Calu3 (cell line): ENCODE data around the gene ERI2. TPM values are rescaled to one million over a fixed set of nuclear protein-coding genes. Genes with fewer than 3 reads are reported as not detected.

Experiments
- BruUV-seq: library from RNA; stranded (reverse); fragments of 400-500 nt; replicated peaks from 2 replicates; lab custom pipeline; 2021; lab: Mats Ljungman, UMichigan
- CTCF ChIA-PET: fragments of 300-600 bp; sonication (Branson Sonifier 250); formaldehyde crosslinking; loops from one replicate; lab custom pipeline; 2022; ENCODE audit warnings: antibody characterized with exemption; lab: Charles Lee
- DNase-seq: peaks from one replicate; pipeline ENCODE4 v3.0.0; 2022
- H3K27ac Mint-ChIP-seq: one replicate; pipeline ENCODE4 v1.8.0; 2022; ENCODE audit warnings: mixed read lengths; ENCODE audit not compliant: unreplicated experiment
- H3K27me3 Mint-ChIP-seq: one replicate; pipeline ENCODE4 v1.8.0; 2022; ENCODE audit warnings: mixed read lengths; ENCODE audit not compliant: unreplicated experiment
- H3K36me3 Mint-ChIP-seq: one replicate; pipeline ENCODE4 v1.8.0; 2022; ENCODE audit warnings: mild to moderate bottlenecking, moderate library complexity, mixed read lengths; ENCODE audit not compliant: insufficient read depth, unreplicated experiment
- H3K4me1 Mint-ChIP-seq: one replicate; pipeline ENCODE4 v1.8.0; 2022; ENCODE audit warnings: mild to moderate bottlenecking, low read depth, mixed read lengths; ENCODE audit not compliant: unreplicated experiment
- H3K4me3 Mint-ChIP-seq: one replicate; pipeline ENCODE4 v1.8.0; 2022; ENCODE audit warnings: mild to moderate bottlenecking, low read depth, moderate library complexity, mixed read lengths; ENCODE audit not compliant: unreplicated experiment
- H3K9me3 Mint-ChIP-seq: one replicate; pipeline ENCODE4 v1.8.0; 2022; ENCODE audit warnings: low read depth, mixed read lengths; ENCODE audit not compliant: unreplicated experiment
- CTCF ChIP-seq: fragments of 200-600 bp; IDR thresholded peaks from one replicate; pipeline ENCODE4 v1.8.0; 2022; ENCODE audit warnings: antibody characterized with exemption; ENCODE audit not compliant: unreplicated experiment
- intact Hi-C: fragments of 100-400 bp; cut with micrococcal nuclease; formaldehyde crosslinking; loops from one replicate; pipeline ENCODE4 v1.10.0; 2022; ENCODE audit not compliant: unreplicated experiment
- total RNA-seq: library from RNA; stranded (reverse); gene quantifications from 2 replicates; pipeline ENCODE4 v1.2.3, GENCODE V29; 2022

ERI2 gene
- total RNA-seq, 1 experiment from 2014 or later, result 32.6 TPM

GRCh38 chr16:20830372-20830771, 24.1 kb upstream of the ERI2 start:
- intact Hi-C loops, result no loop called here
- Mint-ChIP-seq H3K27ac (no peak overlapping the region), H3K4me3 (no peak overlapping the region), H3K4me1 (no peaks in the 10 kb centered on the region), H3K9me3 (no peaks in the 10 kb centered on the region), H3K27me3 (no peaks in the 10 kb centered on the region), H3K36me3 (no peaks in the 10 kb centered on the region)
- CTCF ChIA-PET, result no interaction called here
- no peak for TF ChIP-seq CTCF
- BruUV-seq, result no TSS peak
- DNase-seq, result no peak

- no peak for DNase-seq
- H3K36me3 Mint-ChIP-seq, result no peaks in the 10 kb centered on the region
- H3K9me3 Mint-ChIP-seq, result no peaks in the 10 kb centered on the region
- no peak for TF ChIP-seq CTCF
- BruUV-seq, result no TSS peak
- no peak overlapping the region for H3K27ac Mint-ChIP-seq
- H3K27me3 Mint-ChIP-seq, result no peaks in the 10 kb centered on the region
- intact Hi-C loops, result no loop called here
- H3K4me3 Mint-ChIP-seq, result no peak overlapping the region
- no peaks in the 10 kb centered on the region for H3K4me1 Mint-ChIP-seq
- CTCF ChIA-PET, result no interaction called here
Observed at GRCh38 chr16:20829536-20829935, 23.3 kb upstream of the ERI2 start.

- no peak for TF ChIP-seq CTCF
- CTCF ChIA-PET, result interaction anchor here (0.7 kb wide), 1 partner anchor 19 kb away, joined by 3 read pairs; no protein-coding TSS in a partner anchor
- Mint-ChIP-seq H3K9me3 (no peaks in the 10 kb centered on the region), H3K27ac (no peak overlapping the region), H3K4me3 (no peak overlapping the region), H3K4me1 (no peaks in the 10 kb centered on the region), H3K36me3 (no peaks in the 10 kb centered on the region), H3K27me3 (no peaks in the 10 kb centered on the region)
- DNase-seq, result no peak
- intact Hi-C loops, result no loop called here
- no TSS peak for BruUV-seq
Observed at GRCh38 chr16:20826039-20826566, 19.8 kb upstream of the ERI2 start.

- intact Hi-C loops, result no loop called here
- H3K27me3 Mint-ChIP-seq, result no peaks in the 10 kb centered on the region
- H3K27ac Mint-ChIP-seq, result no peak overlapping the region
- CTCF ChIA-PET, result no interaction called here
- no peak overlapping the region for H3K4me3 Mint-ChIP-seq
- no peaks in the 10 kb centered on the region for H3K36me3 Mint-ChIP-seq
- BruUV-seq, result no TSS peak
- no peaks in the 10 kb centered on the region for H3K9me3 Mint-ChIP-seq
- no peaks in the 10 kb centered on the region for H3K4me1 Mint-ChIP-seq
- DNase-seq, result no peak
- no peak for TF ChIP-seq CTCF
Observed at GRCh38 chr16:20822521-20823325, 16.5 kb upstream of the ERI2 start.
